22Rv1 (cell line): ENCODE results near the gene GBF1.

Experiments
- H3K27ac ChIP-seq: fragments of 450-650 bp; 2 replicates; pipeline ENCODE4 v1.5.1; 2017
- CTCF ChIP-seq: fragments of 450-650 bp; IDR thresholded peaks from 2 replicates; pipeline ENCODE4 v1.5.1; 2017; ENCODE audit warnings: mild to moderate bottlenecking
- ZFX ChIP-seq: fragments of 450-650 bp; IDR thresholded peaks from 2 replicates; pipeline ENCODE4 v1.6.1; 2017; ENCODE audit warnings: antibody characterized with exemption, borderline replicate concordance

Gene GBF1

DNA sequence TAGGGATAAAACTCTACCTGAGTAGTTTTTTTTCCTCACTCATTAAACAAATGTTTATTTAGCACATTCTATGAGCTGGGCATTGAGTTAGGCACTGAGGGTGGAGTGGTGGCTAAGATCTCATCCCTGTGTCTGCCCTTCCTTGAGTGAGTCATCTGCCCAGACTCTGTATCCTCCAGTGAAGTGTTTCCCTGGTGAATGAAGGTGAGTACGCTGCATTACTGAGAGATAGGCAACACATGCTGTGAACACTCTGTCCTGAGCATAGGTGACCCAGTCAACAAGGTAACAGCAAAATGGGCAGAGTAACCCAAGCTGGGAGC is 9.8 kb upstream of the GBF1 start:
- TF ChIP-seq ZFX: no peak
- no peak for TF ChIP-seq CTCF
- no peak overlapping the region for H3K27ac ChIP-seq

DNA sequence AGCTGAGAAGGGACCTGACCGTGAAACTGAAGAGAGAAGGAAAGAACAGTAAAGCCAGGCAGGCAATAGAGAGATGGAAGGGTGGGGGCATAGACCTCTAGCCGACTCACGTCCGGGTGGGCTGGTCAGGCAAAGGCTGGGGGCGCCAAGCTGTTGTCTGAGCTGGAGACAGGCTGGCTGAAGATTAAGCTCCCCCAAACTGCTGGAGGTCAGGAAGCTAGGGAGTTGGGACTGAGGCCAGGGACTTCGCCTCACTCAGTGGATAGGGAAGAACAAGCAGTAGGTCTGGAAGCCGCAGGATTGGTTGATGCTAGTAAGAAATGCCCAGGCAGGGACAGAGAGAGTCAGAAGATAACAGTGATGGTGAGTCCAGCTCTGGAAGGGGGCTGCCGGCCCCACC is 9.3 kb upstream of the GBF1 start:
- no peak overlapping the region for H3K27ac ChIP-seq
- no peak for TF ChIP-seq CTCF
- TF ChIP-seq ZFX: no peak

GRCh38 chr10:102237711-102238252 is 7.5 kb upstream of the GBF1 start:
- H3K27ac ChIP-seq: no peak overlapping the region
- no peak for TF ChIP-seq ZFX

DNA sequence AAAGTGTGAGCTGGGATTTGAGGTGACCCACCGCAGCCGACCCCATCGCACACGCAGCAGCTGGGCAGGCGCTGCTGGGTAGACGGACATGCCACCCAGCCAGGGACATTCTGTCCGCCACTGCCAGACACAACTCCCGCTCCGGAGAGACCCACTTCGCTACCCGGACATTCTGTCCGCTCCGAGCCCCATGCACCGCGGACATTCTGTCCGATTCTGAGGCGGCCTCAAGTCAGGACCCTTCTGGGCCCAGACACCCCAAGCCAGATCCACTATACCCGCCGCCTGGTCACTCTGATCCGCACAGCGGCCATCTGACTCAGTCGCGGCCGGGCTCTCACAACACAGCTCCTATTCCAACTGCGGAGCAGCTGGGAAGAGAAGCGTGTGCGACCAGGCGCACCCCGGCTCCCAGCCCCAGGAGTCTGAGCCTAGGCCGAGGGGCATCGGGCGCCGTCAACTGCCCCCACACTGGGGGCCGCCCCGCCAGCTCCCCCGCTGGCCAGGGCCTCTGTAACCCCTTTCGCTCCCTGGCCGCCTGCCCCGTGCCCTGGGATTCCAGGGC is 4.8 kb upstream of the GBF1 start:
- H3K27ac ChIP-seq: no peak overlapping the region
- TF ChIP-seq CTCF (no peak), ZFX (no peak)

DNA sequence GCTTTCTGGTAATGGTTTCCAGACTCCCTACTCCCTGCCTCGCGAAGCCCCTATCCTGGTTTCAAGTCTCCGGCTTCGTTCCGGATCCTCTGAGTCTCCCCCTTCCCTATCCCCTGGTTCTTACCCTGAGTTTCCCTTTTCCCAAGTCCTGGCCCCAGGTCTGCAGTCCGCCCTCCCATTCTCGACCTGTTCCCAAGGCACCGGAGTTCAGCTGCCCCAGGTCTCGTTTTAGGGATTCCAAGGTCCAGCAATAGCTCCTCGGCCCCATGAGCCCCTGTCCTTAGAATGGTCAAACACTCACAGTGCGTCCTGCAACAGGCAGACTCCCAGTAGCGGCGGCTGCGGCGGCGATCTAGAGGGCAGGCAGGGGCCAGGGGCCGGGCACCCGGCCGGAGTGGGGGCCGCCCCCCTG is 4.3 kb upstream of the GBF1 start:
- TF ChIP-seq ZFX: no peak
- TF ChIP-seq CTCF: no peak
- H3K27ac ChIP-seq: no peak overlapping the region

DNA sequence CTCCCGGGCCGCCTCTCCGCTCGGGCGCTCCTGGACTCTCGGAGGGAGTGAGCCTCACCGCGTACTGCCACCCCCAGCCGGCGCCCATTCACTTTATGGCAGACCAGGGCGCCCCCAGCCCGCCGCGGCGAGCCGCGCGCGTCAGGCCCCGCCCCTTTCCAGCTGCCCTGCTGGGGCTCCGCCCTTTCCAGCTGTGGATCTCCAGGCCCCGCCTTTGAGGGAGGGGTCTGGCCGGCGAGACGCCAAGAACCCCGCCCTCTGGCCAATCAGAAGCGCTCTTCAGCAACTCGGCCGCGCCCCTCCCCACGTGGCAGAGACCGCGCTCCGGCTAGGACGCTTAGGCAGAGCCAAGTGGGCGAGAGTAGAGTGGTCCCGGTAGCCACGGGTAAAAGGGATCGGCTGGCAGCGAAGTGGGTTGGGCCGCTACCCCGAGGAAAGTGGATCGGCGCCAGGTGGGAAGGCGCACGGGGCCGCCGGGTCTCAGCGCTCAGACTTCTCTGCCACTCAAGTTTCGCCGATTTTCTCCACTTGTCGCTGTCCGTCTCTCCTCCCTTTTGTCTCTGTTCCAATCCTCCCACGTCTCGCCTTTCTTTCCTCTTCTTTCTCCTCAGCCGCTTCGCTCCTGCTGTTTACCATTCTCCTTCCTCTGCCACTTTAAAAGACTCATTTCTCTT is 3.8 kb upstream of the GBF1 start, which contains the start of gene PITX3:
Gene PITX3, minus strand, starts transcription at position 69 of the 674 bp plus-strand sequence. CDS start 9,432 bp downstream, outside the sequence.
- no peak for TF ChIP-seq ZFX
- TF ChIP-seq CTCF: peak; percentile 19
- H3K27ac ChIP-seq: peak within 1 kb of the TSS; percentile 12; the same call in 1 of the 2 replicates

DNA sequence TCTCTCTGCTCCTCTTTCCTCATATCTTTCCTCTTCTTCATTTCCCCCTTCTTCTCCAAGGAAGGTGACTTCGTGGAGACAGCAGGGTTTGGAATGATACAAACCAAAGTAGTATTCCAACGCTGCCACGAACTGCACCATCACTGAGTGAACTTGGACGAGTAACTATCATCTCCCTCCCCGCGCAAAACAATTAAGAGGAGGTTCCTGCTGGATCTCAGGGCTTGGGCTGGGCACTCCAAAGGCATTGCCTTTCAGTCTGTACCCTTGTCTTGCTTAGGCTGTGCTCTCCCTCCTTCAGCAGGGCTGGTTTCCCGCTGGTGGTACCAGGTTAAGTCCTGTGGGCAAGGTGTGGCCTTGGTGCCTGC is 3.2 kb upstream of the GBF1 start:
- H3K27ac ChIP-seq: peak overlapping the region; percentile 12; the same call in 1 of the 2 replicates
- TF ChIP-seq ZFX: no peak
- TF ChIP-seq CTCF: no peak
